ENCODE results near the gene LCOR. TPM values are rescaled to one million over a fixed set of nuclear protein-coding genes. Genes with fewer than 3 reads are reported as not detected.
"Not testable (repeated sequence)": the region's sequence is repeated elsewhere in the genome, so short reads cannot be mapped to it uniquely, and the experiment has no call there.

The LCOR gene
- total and polyA plus RNA-seq, 9 of the 15 experiments (the other 6 are each of a cell fraction or from before 2014, with no cell fraction given), result 3.6 to 25.2 (median 14.4) TPM

DNA sequence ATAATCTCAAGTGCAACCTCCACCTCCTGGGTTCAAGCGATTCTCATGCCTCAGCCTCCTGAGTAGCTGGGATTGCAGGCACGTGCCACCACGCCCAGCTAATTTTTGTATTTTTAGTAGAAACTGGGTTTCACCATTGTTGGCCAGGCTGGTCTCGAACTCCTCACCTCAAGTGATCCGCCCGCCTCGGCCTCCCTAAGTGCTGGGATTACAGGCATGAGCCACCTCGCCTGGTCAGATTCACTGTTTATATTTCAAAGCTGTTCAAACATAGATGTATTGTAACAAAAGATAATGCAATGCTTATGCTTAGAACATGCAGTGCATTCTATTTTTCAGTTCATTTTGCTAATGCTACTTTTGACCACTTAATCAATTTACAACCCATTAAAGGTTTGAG lies 111.1 kb downstream of the LCOR start:
- H2AFZ ChIP-seq (ENCODE audit: low read depth, low read length); H3K9ac ChIP-seq (ENCODE audit: insufficient read depth in 1 of 2, low read depth in 2 of 2, low read length in 2 of 2); H4K20me1 ChIP-seq (replicated peaks; ENCODE audit: control insufficient read depth, insufficient read depth, low read length); H3K27me3 ChIP-seq (ENCODE audit: control insufficient read depth in 2 of 2, insufficient read depth in 2 of 2, low read length in 2 of 2); H3K27ac ChIP-seq (ENCODE audit: extremely low read depth, low read depth, low read length); CTCF ChIA-PET (ENCODE audit: low intra/inter-chr PET ratio); H3K9me1 ChIP-seq (ENCODE audit: control insufficient read depth, insufficient read depth, low read length); intact Hi-C loops (cut with micrococcal nuclease); H3K36me3 ChIP-seq (ENCODE audit: control insufficient read depth, insufficient read depth, low read length); DNase-seq (ENCODE audit: extremely low read depth in 1 of 4, low spot score in 3 of 4); BruUV-seq (replicated peaks); H3K4me1 ChIP-seq (replicated peaks in 1 of 2; ENCODE audit: control insufficient read depth in 2 of 2, insufficient read depth in 2 of 2, low read length in 2 of 2); H3K4me3 ChIP-seq; H3K9me3 ChIP-seq (replicated peaks; ENCODE audit: control insufficient read depth, insufficient read depth, low read depth, low read length); H3K79me2 ChIP-seq (ENCODE audit: control insufficient read depth, insufficient read depth, low read length); POLR2A ChIA-PET; FAIRE-seq; ATAC-seq; in situ Hi-C loops (cut with MboI); H3K4me2 ChIP-seq (ENCODE audit: insufficient read depth, low read length): not testable (repeated sequence)
- WGBS (ENCODE audit: insufficient coverage, low coverage, missing lambda C conversion rate), result 75% methylated on average over 8 of the region's 8 CpGs
- TF ChIP-seq ARID1B (IDR thresholded peaks at IDR 0.05) (peak; percentile 36), FOXA3 (CRISPR knock-in tag; conservative IDR thresholded peaks at IDR 0.05 in 1 of 2, IDR thresholded peaks at IDR 0.05 in 1 of 2) (peak; percentile 43 to 76; a peak in 2 of 4 replicates), KDM1A (IDR thresholded peaks at IDR 0.05) (0 out of 4 replicates have a peak, but pooled peaks of 1 of the 2 experiments have one; percentile 12), FOXA1 (IDR thresholded peaks at IDR 0.05; ENCODE audit: borderline replicate concordance) (0 out of 2 replicates have a peak, but pooled peaks have one; percentile 17)

- no peak overlapping the region for H3K27ac ChIP-seq (ENCODE audit: extremely low read depth, low read depth, low read length)
- no peaks in the 10 kb centered on the region for H4K20me1 ChIP-seq (replicated peaks; ENCODE audit: control insufficient read depth, insufficient read depth, low read length)
- CTCF ChIA-PET (ENCODE audit: low intra/inter-chr PET ratio), result no interaction called here
- no peaks in the 10 kb centered on the region; a peak in 1 of 5 replicates for H3K4me1 ChIP-seq (replicated peaks in 1 of 2; ENCODE audit: control insufficient read depth in 2 of 2, insufficient read depth in 2 of 2, low read length in 2 of 2)
- FAIRE-seq (no peak), DNase-seq (ENCODE audit: extremely low read depth in 1 of 4, low spot score in 3 of 4) (no peak), ATAC-seq (no peak)
- no peaks in the 10 kb centered on the region for H3K27me3 ChIP-seq (ENCODE audit: control insufficient read depth in 2 of 2, insufficient read depth in 2 of 2, low read length in 2 of 2)
- 94% methylated on average over 5 of the region's 5 CpGs for WGBS (ENCODE audit: insufficient coverage, low coverage, missing lambda C conversion rate)
- no peak overlapping the region for H3K4me3 ChIP-seq
- H3K9ac ChIP-seq (ENCODE audit: insufficient read depth in 1 of 2, low read depth in 2 of 2, low read length in 2 of 2), result no peak overlapping the region
- H3K4me2 ChIP-seq (ENCODE audit: insufficient read depth, low read length), result no peak overlapping the region
- intact Hi-C loops (cut with micrococcal nuclease) (no loop called here), in situ Hi-C loops (cut with MboI) (no loop called here)
- H3K9me3 ChIP-seq (replicated peaks; ENCODE audit: control insufficient read depth, insufficient read depth, low read depth, low read length), result no peaks in the 10 kb centered on the region
- BruUV-seq (replicated peaks), result no TSS peak
- no peaks in the 10 kb centered on the region for H3K9me1 ChIP-seq (ENCODE audit: control insufficient read depth, insufficient read depth, low read length)
- POLR2A ChIA-PET, result no interaction called here
- TF ChIP-seq PRMT5 (CRISPR knock-in tag; IDR thresholded peaks at IDR 0.05) (no peak), FOS (IDR thresholded peaks at IDR 0.05; ENCODE audit: extremely low read depth, insufficient read length) (no peak), E2F3 (CRISPR knock-in tag; IDR thresholded peaks at IDR 0.05) (no peak), PCBP1 (IDR thresholded peaks at IDR 0.05; ENCODE audit: low read depth, low read length, poor library complexity, severe bottlenecking) (no peak), KLF10 (CRISPR knock-in tag; IDR thresholded peaks at IDR 0.05) (no peak), ETV6 (IDR thresholded peaks at IDR 0.05; ENCODE audit: borderline replicate concordance in 1 of 2, low read depth in 2 of 2, low read length in 1 of 2) (no peak), ETV6 (CRISPR knock-in tag; IDR thresholded peaks at IDR 0.05; ENCODE audit: borderline replicate concordance) (no peak), KDM2B (CRISPR knock-in tag; IDR thresholded peaks at IDR 0.05) (no peak), FOXA1 (IDR thresholded peaks at IDR 0.05; ENCODE audit: borderline replicate concordance) (no peak), NBN (IDR thresholded peaks at IDR 0.05; ENCODE audit: low read depth) (no peak), NR2C2 (CRISPR knock-in tag; IDR thresholded peaks at IDR 0.05) (no peak), NR2C2 (tag; IDR thresholded peaks at IDR 0.05) (no peak)
- TF ChIP-seq, protein P1, sequence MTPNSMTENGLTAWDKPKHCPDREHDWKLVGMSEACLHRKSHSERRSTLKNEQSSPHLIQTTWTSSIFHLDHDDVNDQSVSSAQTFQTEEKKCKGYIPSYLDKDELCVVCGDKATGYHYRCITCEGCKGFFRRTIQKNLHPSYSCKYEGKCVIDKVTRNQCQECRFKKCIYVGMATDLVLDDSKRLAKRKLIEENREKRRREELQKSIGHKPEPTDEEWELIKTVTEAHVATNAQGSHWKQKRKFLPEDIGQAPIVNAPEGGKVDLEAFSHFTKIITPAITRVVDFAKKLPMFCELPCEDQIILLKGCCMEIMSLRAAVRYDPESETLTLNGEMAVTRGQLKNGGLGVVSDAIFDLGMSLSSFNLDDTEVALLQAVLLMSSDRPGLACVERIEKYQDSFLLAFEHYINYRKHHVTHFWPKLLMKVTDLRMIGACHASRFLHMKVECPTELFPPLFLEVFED (CRISPR knock-in tag; conservative IDR thresholded peaks at IDR 0.05), result no peak
- H2AFZ ChIP-seq (ENCODE audit: low read depth, low read length), result no peak overlapping the region
- H3K79me2 ChIP-seq (ENCODE audit: control insufficient read depth, insufficient read depth, low read length), result no peaks in the 10 kb centered on the region
- H3K36me3 ChIP-seq (ENCODE audit: control insufficient read depth, insufficient read depth, low read length), result peaks cover 16% of the 10 kb centered on the region
Measured at GRCh38 chr10:96947036-96947435, 114.9 kb downstream of the LCOR start.
